Astrocyte (in vitro differentiated cells and primary cell): ENCODE results near the gene ARPC2. TPM values are rescaled to one million over a fixed set of nuclear protein-coding genes. Genes with fewer than 3 reads are reported as not detected.

Experiments used
- DNase-seq: peaks from one replicate; pipeline ENCODE4 v3.0.0-alpha.2; 2010; ENCODE audit warnings: low read depth
- FAIRE-seq: peaks from 2 replicates; lab custom pipeline; 2011; peaks lifted over from hg19 to GRCh38; lab: Jason Lieb, UNC
- H2AFZ ChIP-seq: 2 replicates; pipeline ENCODE4 v1.6.0; 2012; ENCODE audit warnings: low read depth, low read length, inconsistent platforms
- H3K27ac ChIP-seq: 2 replicates; pipeline ENCODE4 v1.5.1; 2011; ENCODE audit warnings: low read depth, low read length, inconsistent platforms
- H3K27me3 ChIP-seq: 2 replicates; pipeline ENCODE4 v1.6.0; 2011; ENCODE audit warnings: low read length, inconsistent platforms; ENCODE audit not compliant: insufficient read depth
- H3K36me3 ChIP-seq: 2 replicates; pipeline ENCODE4 v1.5.1; 2011; ENCODE audit warnings: low read length, inconsistent platforms; ENCODE audit not compliant: insufficient read depth
- H3K4me1 ChIP-seq: 2 replicates; pipeline ENCODE4 v1.5.1; 2011; ENCODE audit warnings: low read length, inconsistent platforms; ENCODE audit not compliant: insufficient read depth
- H3K4me2 ChIP-seq: 2 replicates; pipeline ENCODE4 v1.6.0; 2012; ENCODE audit warnings: low read length, inconsistent platforms
- H3K4me3 ChIP-seq: 2 replicates; pipeline ENCODE4 v1.5.1; 2011; ENCODE audit warnings: low read depth, mild to moderate bottlenecking, low read length, inconsistent platforms; ENCODE audit not compliant: insufficient read depth
- H3K79me2 ChIP-seq: 2 replicates; pipeline ENCODE4 v1.6.0; 2012; ENCODE audit warnings: mild to moderate bottlenecking, low read length, inconsistent platforms; ENCODE audit not compliant: insufficient read depth
- H3K9ac ChIP-seq: 2 replicates; pipeline ENCODE4 v1.6.0; 2012; ENCODE audit warnings: mild to moderate bottlenecking, low read length, inconsistent platforms
- H3K9me3 ChIP-seq: 2 replicates; pipeline ENCODE4 v1.5.1; 2012; ENCODE audit warnings: low read depth, mild to moderate bottlenecking, low read length, inconsistent platforms; ENCODE audit not compliant: insufficient read depth
- H4K20me1 ChIP-seq: 2 replicates; pipeline ENCODE4 v1.6.0; 2012; ENCODE audit warnings: low read length, inconsistent platforms; ENCODE audit not compliant: insufficient read depth
- H3K27ac Mint-ChIP-seq: one replicate; pipeline ENCODE4 v1.8.0; 2021; ENCODE audit warnings: mild to moderate bottlenecking, mixed read lengths; ENCODE audit not compliant: unreplicated experiment
- H3K27me3 Mint-ChIP-seq: one replicate; pipeline ENCODE4 v1.8.0; 2021; ENCODE audit warnings: low read depth, mixed read lengths; ENCODE audit not compliant: unreplicated experiment
- H3K36me3 Mint-ChIP-seq: one replicate; pipeline ENCODE4 v1.8.0; 2021; ENCODE audit warnings: low read depth, mixed read lengths; ENCODE audit not compliant: unreplicated experiment
- H3K4me1 Mint-ChIP-seq: one replicate; pipeline ENCODE4 v1.8.0; 2021; ENCODE audit warnings: low read depth, mixed read lengths; ENCODE audit not compliant: unreplicated experiment
- H3K4me3 Mint-ChIP-seq: one replicate; pipeline ENCODE4 v1.8.0; 2021; ENCODE audit warnings: mild to moderate bottlenecking, moderate library complexity, mixed read lengths; ENCODE audit not compliant: unreplicated experiment
- H3K9me3 Mint-ChIP-seq: one replicate; pipeline ENCODE4 v1.8.0; 2021; ENCODE audit warnings: mild to moderate bottlenecking, mixed read lengths; ENCODE audit not compliant: unreplicated experiment
- CTCF ChIP-seq: IDR thresholded peaks from 2 replicates; pipeline ENCODE4 v1.5.1; 2011; ENCODE audit warnings: low read depth, mild to moderate bottlenecking, inconsistent platforms, low read length, moderate library complexity; ENCODE audit not compliant: insufficient read depth
- EZH2 ChIP-seq: IDR thresholded peaks from 2 replicates; pipeline ENCODE4 v1.6.1; 2012; ENCODE audit warnings: mild to moderate bottlenecking, low read length, inconsistent platforms; ENCODE audit not compliant: insufficient read depth
- total RNA-seq: library from RNA; stranded (reverse); gene quantifications from 2 replicates; pipeline ENCODE4 v1.2.1, GENCODE V29; 2021

ARPC2 gene
- total RNA-seq, 1 donor from 2014 or later = 535 TPM

DNA sequence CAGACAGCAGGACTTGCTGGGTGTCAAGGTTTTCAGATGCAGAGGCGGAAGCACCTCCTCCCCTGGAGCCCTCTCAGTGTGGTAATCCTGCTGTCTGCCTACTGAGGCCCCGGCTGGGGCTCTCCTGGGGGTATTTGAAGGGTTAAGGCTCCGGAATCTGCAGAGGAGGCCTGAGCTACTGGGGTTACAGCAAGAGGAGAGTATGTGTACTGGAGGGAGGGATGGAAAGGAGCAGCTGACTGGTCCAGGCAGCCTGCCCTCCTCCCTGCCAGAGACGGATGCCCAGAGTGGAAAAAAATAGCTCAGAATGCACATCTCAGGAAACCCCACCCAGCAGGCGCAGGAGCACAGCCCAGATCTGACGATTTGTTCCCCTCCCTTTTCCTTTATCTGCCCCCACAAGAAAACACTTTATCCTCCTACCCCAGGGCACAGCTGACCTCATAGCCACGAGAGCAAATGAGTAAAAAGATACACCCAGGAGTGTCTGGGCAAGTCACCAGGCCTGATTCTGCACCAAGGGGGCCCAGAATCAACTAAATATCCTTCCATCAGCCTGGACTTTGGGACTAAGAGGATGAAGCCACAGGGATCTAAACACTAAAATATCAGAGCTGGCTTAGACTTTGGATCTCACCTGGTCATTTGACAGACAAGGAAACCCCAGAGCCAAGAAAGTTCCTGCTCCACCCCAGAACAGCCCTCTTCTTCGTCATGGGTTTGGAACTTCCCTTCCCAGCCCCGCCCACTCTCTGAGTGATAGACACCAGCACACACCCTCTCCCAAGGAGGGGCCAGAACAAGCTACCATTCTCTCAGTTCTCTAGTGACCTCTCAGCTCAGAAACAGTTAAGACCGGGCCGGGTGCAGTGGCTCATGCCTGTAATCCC lies 69.8 kb downstream of the ARPC2 start:
- H3K36me3 Mint-ChIP-seq = peaks cover 2% of the 10 kb centered on the region
- Histone ChIP-seq H2AFZ (peak overlapping the region; percentile 69), H3K27ac (peak overlapping the region; percentile 100), H3K9me3 (no peaks in the 10 kb centered on the region), H3K4me3 (peak overlapping the region; percentile 48), H3K4me2 (peak overlapping the region; percentile 81), H3K36me3 (no peaks in the 10 kb centered on the region), H3K79me2 (peaks cover 80% of the 10 kb centered on the region), H3K4me1 (peaks cover 76% of the 10 kb centered on the region), H3K27me3 (no peaks in the 10 kb centered on the region), H4K20me1 (peaks cover 21% of the 10 kb centered on the region), H3K9ac (peak overlapping the region; percentile 90)
- peak overlapping the region; percentile 66 for H3K4me3 Mint-ChIP-seq
- peak overlapping the region; percentile 98 for H3K27ac Mint-ChIP-seq
- H3K4me1 Mint-ChIP-seq = peaks cover 50% of the 10 kb centered on the region
- no peaks in the 10 kb centered on the region for H3K27me3 Mint-ChIP-seq
- no peaks in the 10 kb centered on the region for H3K9me3 Mint-ChIP-seq
- DNase-seq = peak; percentile 95
- TF ChIP-seq CTCF (no peak), EZH2 (no peak)
- FAIRE-seq = no peak

GRCh38 chr2:218289639-218290315 lies 72.8 kb downstream of the ARPC2 start:
- H3K27me3 Mint-ChIP-seq = no peaks in the 10 kb centered on the region
- Histone ChIP-seq H3K36me3 (no peaks in the 10 kb centered on the region), H3K4me3 (peak overlapping the region; percentile 14), H3K9me3 (no peaks in the 10 kb centered on the region), H2AFZ (no peak overlapping the region), H3K27ac (no peak overlapping the region), H3K27me3 (no peaks in the 10 kb centered on the region), H3K4me1 (peaks cover 56% of the 10 kb centered on the region), H3K4me2 (peak overlapping the region; percentile 94), H4K20me1 (peaks cover 4% of the 10 kb centered on the region), H3K9ac (peak overlapping the region; percentile 12), H3K79me2 (peaks cover 63% of the 10 kb centered on the region)
- DNase-seq (peak; percentile 59), FAIRE-seq (no peak)
- H3K36me3 Mint-ChIP-seq = peaks cover 2% of the 10 kb centered on the region
- H3K27ac Mint-ChIP-seq = peak overlapping the region; percentile 59
- H3K9me3 Mint-ChIP-seq = no peaks in the 10 kb centered on the region
- peaks cover 37% of the 10 kb centered on the region for H3K4me1 Mint-ChIP-seq
- peak overlapping the region; percentile 62 for H3K4me3 Mint-ChIP-seq
- TF ChIP-seq EZH2 (no peak), CTCF (no peak)
